Fibroblast of villous mesenchyme (primary cell): ENCODE data around the gene LIMD2. TPM values are rescaled to one million over a fixed set of nuclear protein-coding genes. Genes with fewer than 3 reads are reported as not detected.

ENCODE experiments used
- DNase-seq: peaks from one replicate; pipeline ENCODE4 v3.0.0-alpha.2; 2010; ENCODE audit warnings: low read depth
- H3K4me3 ChIP-seq: 2 replicates; pipeline ENCODE4 v1.5.1; 2011; ENCODE audit warnings: low read depth, mild to moderate bottlenecking, low read length
- CTCF ChIP-seq: IDR thresholded peaks from 2 replicates; pipeline ENCODE4 v1.5.1; 2012; ENCODE audit warnings: low read depth, mild to moderate bottlenecking, low read length; ENCODE audit not compliant: insufficient read depth
- total RNA-seq: library from RNA; depleted of rRNA; stranded (reverse); fragments of >200 nt; gene quantifications from 2 replicates; pipeline ENCODE4 v1.2.3, GENCODE V29; 2012

Gene LIMD2
- total RNA-seq, 1 donor: 5.2 TPM

- no peak overlapping the region for H3K4me3 ChIP-seq
- TF ChIP-seq CTCF: no peak
- no peak for DNase-seq
Observed at GRCh38 chr17:63685041-63685440, 14.9 kb downstream of the LIMD2 start.

- TF ChIP-seq CTCF: no peak
- no peak overlapping the region for H3K4me3 ChIP-seq
- DNase-seq: no peak
Observed at GRCh38 chr17:63682981-63683380, 16.9 kb downstream of the LIMD2 start.

- no peak for TF ChIP-seq CTCF
- no peak for DNase-seq
- no peak overlapping the region for H3K4me3 ChIP-seq
Observed at GRCh38 chr17:63682441-63682840, 17.5 kb downstream of the LIMD2 start.

- no peak for DNase-seq
- no peak overlapping the region for H3K4me3 ChIP-seq
Observed at GRCh38 chr17:63681530-63681929, 18.4 kb downstream of the LIMD2 start.

GRCh38 chr17:63680700-63681099 is 19.2 kb downstream of the LIMD2 start:
- H3K4me3 ChIP-seq: no peak overlapping the region
- DNase-seq: no peak
- TF ChIP-seq CTCF: no peak

More at GRCh38 chr17:63681530-63681929, 18.4 kb downstream of the LIMD2 start:
- TF ChIP-seq CTCF: no peak

- no peak overlapping the region for H3K4me3 ChIP-seq
- DNase-seq: no peak
- TF ChIP-seq CTCF: no peak
Observed at GRCh38 chr17:63679214-63679613, 20.7 kb downstream of the LIMD2 start.

- TF ChIP-seq CTCF: no peak
- no peak for DNase-seq
- no peak overlapping the region for H3K4me3 ChIP-seq
Observed at GRCh38 chr17:63676584-63676983, 23.3 kb downstream of the LIMD2 start.
